AG04450 (cell line): ENCODE results near the gene MYOZ1. TPM values are rescaled to one million over a fixed set of nuclear protein-coding genes. Genes with fewer than 3 reads are reported as not detected.

Experiments used
- CTCF ChIA-PET: fragments of 300-600, 350-600 bp; formaldehyde crosslinking; extraction: SDS; loops from one replicate; lab custom pipeline; 2022; ENCODE audit warnings: antibody characterized with exemption, inconsistent platforms; lab: Charles Lee
- POLR2A ChIA-PET: fragments of 350-600 bp; formaldehyde crosslinking; extraction: SDS; loops from one replicate; lab custom pipeline; 2021; ENCODE audit warnings: antibody characterized with exemption, inconsistent platforms; lab: Yijun Ruan, JAX
- DNase-seq: peaks from one replicate; pipeline ENCODE4 v3.0.0-alpha.2; 2011; ENCODE audit warnings: low read depth, low spot score
- H3K27ac ChIP-seq: one replicate; pipeline ENCODE4 v1.5.1; 2012; ENCODE audit warnings: low read depth, low read length, control low read depth
- H3K27me3 ChIP-seq: one replicate; pipeline ENCODE4 v1.6.0; 2012; ENCODE audit warnings: low read length; ENCODE audit not compliant: control insufficient read depth, insufficient read depth
- H3K4me3 ChIP-seq: 2 replicates; pipeline ENCODE4 v1.5.1; 2011; ENCODE audit warnings: mild to moderate bottlenecking, low read depth, low read length, control low read depth
- H3K9me3 ChIP-seq: 2 replicates; pipeline ENCODE4 v1.5.1; 2012; ENCODE audit warnings: low read length; ENCODE audit not compliant: control insufficient read depth, insufficient read depth
- polyA plus RNA-seq: library from polyadenylated mRNA; depleted of rRNA; stranded (reverse); fragments of >200 nt; gene quantifications from 2 replicates; pipeline ENCODE4 v1.2.3, GENCODE V29; 2011
- TF ChIP-seq, protein P1 (sequence below): IDR thresholded peaks from 2 replicates; pipeline ENCODE4 v1.5.1; 2011; ENCODE audit warnings: low read depth, low read length, control low read depth, inconsistent platforms

MYOZ1 gene
- polyA plus RNA-seq, 1 experiment = not detected

- Histone ChIP-seq H3K4me3 (no peak overlapping the region), H3K9me3 (no peaks in the 10 kb centered on the region), H3K27ac (no peak overlapping the region), H3K27me3 (no peaks in the 10 kb centered on the region)
- TF ChIP-seq, protein P1, sequence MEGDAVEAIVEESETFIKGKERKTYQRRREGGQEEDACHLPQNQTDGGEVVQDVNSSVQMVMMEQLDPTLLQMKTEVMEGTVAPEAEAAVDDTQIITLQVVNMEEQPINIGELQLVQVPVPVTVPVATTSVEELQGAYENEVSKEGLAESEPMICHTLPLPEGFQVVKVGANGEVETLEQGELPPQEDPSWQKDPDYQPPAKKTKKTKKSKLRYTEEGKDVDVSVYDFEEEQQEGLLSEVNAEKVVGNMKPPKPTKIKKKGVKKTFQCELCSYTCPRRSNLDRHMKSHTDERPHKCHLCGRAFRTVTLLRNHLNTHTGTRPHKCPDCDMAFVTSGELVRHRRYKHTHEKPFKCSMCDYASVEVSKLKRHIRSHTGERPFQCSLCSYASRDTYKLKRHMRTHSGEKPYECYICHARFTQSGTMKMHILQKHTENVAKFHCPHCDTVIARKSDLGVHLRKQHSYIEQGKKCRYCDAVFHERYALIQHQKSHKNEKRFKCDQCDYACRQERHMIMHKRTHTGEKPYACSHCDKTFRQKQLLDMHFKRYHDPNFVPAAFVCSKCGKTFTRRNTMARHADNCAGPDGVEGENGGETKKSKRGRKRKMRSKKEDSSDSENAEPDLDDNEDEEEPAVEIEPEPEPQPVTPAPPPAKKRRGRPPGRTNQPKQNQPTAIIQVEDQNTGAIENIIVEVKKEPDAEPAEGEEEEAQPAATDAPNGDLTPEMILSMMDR = no peak
- DNase-seq = no peak
- ChIA-PET POLR2A (no interaction called here), CTCF (interaction anchor here (1.2 kb wide), 1 partner anchor 72 kb away, joined by 8 read pairs; no protein-coding TSS in a partner anchor)
Observed at GRCh38 chr10:73601486-73601921, 39.8 kb downstream of the MYOZ1 start.

- no peak for DNase-seq
- H3K27me3 ChIP-seq = no peaks in the 10 kb centered on the region
- POLR2A ChIA-PET = interaction anchor here (1.1 kb wide), 1 partner anchor 11 kb away, joined by 4 read pairs; no protein-coding TSS in a partner anchor
- no peaks in the 10 kb centered on the region for H3K9me3 ChIP-seq
- CTCF ChIA-PET = no interaction called here
- no peak overlapping the region for H3K27ac ChIP-seq
- TF ChIP-seq, protein P1 = no peak
- no peak overlapping the region for H3K4me3 ChIP-seq
Observed at GRCh38 chr10:73597346-73597745, 43.9 kb downstream of the MYOZ1 start.

DNA sequence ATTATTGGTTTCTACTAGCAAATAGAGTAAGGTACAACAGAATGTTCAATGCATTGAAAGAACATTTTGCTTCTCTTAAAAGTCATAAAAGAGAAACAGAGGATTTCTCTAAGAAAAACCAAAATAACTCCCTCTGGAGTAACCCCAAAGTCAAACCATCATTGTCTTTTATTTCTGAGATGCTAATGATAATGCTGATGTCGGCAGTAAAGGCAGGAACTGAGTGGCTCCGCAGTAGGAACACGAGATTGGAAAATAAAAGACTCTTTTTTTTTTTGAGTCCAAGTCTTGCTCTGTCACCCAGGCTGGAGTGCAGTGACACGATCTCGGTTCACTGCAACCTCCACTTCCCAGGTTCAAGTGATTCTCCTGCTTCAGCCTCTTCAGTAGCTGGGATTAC lies 47.5 kb downstream of the MYOZ1 start:
- POLR2A ChIA-PET = no interaction called here

GRCh38 chr10:73593110-73593509 lies 48.2 kb downstream of the MYOZ1 start:
- H3K27ac ChIP-seq = no peak overlapping the region
- CTCF ChIA-PET = no interaction called here
- DNase-seq = no peak
- POLR2A ChIA-PET = no interaction called here
- TF ChIP-seq, protein P1 = no peak
- H3K27me3 ChIP-seq = no peaks in the 10 kb centered on the region
- no peak overlapping the region for H3K4me3 ChIP-seq
- no peaks in the 10 kb centered on the region for H3K9me3 ChIP-seq

More for the DNA sequence above, 47.5 kb downstream of the MYOZ1 start:
- Histone ChIP-seq H3K9me3 (no peaks in the 10 kb centered on the region), H3K4me3 (no peak overlapping the region), H3K27me3 (no peaks in the 10 kb centered on the region), H3K27ac (no peak overlapping the region)
- CTCF ChIA-PET = interaction anchor here (0.5 kb wide), 1 partner anchor 50 kb away, joined by 3 read pairs; no protein-coding TSS in a partner anchor
- TF ChIP-seq, protein P1 = no peak
- DNase-seq = no peak

DNA sequence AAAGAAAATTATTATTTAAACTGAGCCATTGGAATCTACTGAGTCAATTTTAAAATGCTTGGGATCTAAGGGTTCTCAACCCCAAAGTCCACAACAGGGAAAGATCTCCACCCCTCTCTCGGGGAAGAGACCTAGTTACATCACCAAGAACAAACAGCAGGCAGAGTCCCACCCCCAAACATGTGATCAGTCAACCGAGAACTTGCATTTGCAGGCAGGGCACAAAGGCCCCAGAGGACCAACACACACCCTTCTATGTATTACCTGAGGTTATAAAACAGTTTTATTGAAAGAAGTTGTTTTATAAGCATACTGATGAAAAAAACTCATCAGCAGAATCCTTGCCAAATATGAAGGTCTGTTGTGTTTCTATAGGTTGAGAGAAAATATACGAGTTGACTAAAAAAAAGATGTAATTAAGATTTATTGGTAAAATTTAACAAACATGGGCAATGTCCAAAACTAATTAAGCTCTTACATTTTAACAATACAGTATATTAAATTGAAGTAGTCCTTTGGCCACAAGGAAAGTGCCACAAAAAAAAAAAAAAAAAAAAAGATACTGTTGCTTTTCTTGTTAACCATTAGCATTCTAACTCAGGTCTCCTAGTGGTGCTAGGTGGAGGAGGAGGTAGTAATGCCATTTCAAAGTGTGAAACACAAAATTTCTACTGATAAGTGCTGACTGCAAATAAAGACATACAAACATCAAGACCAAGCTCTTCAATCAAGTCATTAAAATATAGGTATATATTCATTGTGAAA lies 49.2 kb downstream of the MYOZ1 start:
- POLR2A ChIA-PET = no interaction called here
- no peak for DNase-seq

More for the DNA sequence above, 49.2 kb downstream of the MYOZ1 start:
- no peaks in the 10 kb centered on the region for H3K9me3 ChIP-seq
- H3K27me3 ChIP-seq = no peaks in the 10 kb centered on the region
- TF ChIP-seq, protein P1 = no peak
- H3K4me3 ChIP-seq = no peak overlapping the region
- no peak overlapping the region for H3K27ac ChIP-seq
- CTCF ChIA-PET = interaction anchor here (0.8 kb wide), 1 partner anchor 63 kb away, joined by 3 read pairs; no protein-coding TSS in a partner anchor
